Left lobe of liver (tissue), 2 donors: ENCODE measurements around the gene THRSP. TPM values are rescaled to one million over a fixed set of nuclear protein-coding genes. Genes with fewer than 3 reads are reported as not detected.
A peak's percentile ranks its signal among the peaks of the same experiment; 100 is the strongest.
"Not testable (repeated sequence)": the region's sequence is repeated elsewhere in the genome, so short reads cannot be mapped to it uniquely, and the experiment has no call there.

Source experiments
- ATAC-seq: fragments of 200-7000 bp; cut with Tn5 transposase; one replicate; pipeline ENCODE4 v1.9.1; 2020; ENCODE audit warnings: mild to moderate bottlenecking, moderate library complexity
- DNase-seq: peaks from one replicate; pipeline ENCODE4 v3.0.0-alpha.2; 2020; ENCODE audit warnings: low spot score
- total RNA-seq: library from RNA; stranded (reverse); gene quantifications from one replicate; pipeline ENCODE4 v1.2.1, GENCODE V29; 2021
- donor health status: DM: no; HTN: no; CAD: no; lungs with moderate emphysema.
- donor health status: DM: no; HTN: yes; CAD: no.

THRSP gene
- total RNA-seq, 1 donor from 2014 or later: 48.6 TPM

GRCh38 chr11:78085972-78086371, 22.3 kb downstream of the THRSP start:
- DNase-seq (no peak), ATAC-seq (no peak)

DNA sequence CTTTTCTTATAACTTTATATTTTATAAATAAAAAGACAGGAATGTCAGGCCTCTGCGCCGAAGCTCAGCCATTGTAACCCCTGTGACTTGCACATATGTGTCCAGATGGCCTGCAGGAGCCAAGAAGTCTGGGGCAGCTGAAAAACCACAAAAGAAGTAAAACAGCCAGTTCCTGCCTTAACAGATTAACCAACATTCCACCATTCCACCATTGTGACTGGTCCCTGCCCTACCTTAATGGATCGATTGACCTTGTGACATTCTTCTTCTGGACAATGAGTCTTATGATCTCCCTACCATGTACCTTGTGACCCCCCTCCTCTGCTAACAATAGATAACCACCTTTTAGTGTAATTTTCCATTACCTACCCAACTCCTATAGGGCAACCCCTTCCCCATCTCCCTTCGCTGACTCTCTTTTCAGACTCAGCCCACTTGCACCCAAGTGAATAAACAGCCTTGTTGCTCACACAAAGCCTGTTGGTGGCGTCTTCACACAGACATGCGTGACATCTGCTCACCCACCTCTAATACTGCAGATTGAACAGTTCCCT, 22.9 kb downstream of the THRSP start:
- DNase-seq, ATAC-seq: not testable (repeated sequence)

GRCh38 chr11:78094250-78094649, 30.6 kb downstream of the THRSP start:
- DNase-seq: no peak
- no peak for ATAC-seq

DNA sequence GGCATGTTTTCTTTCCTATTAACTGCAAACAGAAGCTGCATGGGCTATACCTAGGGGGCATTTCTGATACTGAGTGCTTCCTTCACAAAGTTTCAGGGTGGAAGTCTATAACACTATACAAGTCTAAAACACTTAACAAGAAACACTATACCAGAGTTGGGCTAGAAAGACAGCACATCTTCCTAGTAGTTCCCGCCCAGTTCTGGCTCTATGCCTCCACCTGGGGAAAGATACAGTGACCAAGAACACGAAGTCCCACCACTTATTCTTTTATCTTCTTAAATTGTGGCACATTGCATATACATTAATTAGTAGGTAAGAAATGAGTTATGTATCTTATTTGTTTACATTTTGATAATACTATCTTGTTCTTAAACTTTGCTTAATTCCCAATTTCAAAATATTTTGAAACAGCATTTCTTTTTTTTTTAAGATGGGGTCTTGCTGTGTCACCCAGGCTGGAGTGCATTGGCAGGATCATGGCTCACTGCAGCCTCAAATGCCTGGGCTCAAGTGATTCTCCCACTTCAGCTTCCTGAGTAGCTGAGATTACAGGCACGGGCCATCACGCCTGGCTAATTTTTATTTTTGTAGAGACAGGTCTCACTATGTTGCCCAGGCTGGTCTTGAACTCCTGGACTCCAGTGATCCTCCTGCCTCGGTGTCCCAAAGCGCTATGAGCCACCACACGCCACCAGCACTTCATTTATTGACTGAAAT, 34.2 kb downstream of the THRSP start:
- ATAC-seq: no peak
- DNase-seq: no peak

DNA sequence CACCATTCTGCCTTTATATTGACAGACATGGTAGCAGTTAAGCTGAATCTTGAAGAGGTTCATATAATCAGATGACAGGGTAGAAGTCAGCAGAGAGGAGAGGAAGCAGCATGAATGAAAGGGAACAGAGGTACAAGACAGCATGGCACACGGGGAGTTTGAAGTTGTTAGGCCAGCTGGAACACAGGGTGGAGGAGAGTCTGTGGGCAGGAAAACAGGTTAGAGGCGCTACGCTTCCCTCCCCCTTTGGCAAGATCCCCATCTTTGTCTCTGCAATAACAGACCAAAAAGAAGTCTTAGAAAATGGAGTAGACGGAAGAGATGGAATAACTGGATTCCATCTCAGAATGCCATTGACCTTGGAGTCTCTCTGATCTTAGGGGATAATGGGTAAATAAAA, 36.0 kb downstream of the THRSP start:
- no peak for ATAC-seq
- DNase-seq: no peak

DNA sequence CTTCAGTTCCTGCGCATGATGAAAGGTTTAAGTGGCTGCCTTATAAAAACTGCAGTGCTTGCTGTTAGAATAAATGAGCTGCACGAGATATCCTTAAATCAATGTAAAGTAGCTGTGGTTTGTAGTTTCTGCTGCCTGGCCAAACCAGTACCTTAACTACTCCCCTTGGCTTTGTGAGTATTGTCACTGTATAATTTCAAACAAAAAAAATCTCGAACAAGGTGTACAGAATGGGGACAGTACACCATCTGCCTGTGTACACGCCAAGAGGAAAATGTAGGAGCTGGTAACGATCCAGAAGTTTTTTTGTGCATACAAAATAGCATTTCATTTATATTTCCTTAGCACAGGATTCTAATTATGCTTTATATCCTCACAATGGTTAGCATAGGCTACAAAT, 36.6 kb downstream of the THRSP start:
- ATAC-seq (no peak), DNase-seq (no peak)

GRCh38 chr11:78100676-78101472, 37.2 kb downstream of the THRSP start:
- ATAC-seq (no peak), DNase-seq (no peak)

DNA sequence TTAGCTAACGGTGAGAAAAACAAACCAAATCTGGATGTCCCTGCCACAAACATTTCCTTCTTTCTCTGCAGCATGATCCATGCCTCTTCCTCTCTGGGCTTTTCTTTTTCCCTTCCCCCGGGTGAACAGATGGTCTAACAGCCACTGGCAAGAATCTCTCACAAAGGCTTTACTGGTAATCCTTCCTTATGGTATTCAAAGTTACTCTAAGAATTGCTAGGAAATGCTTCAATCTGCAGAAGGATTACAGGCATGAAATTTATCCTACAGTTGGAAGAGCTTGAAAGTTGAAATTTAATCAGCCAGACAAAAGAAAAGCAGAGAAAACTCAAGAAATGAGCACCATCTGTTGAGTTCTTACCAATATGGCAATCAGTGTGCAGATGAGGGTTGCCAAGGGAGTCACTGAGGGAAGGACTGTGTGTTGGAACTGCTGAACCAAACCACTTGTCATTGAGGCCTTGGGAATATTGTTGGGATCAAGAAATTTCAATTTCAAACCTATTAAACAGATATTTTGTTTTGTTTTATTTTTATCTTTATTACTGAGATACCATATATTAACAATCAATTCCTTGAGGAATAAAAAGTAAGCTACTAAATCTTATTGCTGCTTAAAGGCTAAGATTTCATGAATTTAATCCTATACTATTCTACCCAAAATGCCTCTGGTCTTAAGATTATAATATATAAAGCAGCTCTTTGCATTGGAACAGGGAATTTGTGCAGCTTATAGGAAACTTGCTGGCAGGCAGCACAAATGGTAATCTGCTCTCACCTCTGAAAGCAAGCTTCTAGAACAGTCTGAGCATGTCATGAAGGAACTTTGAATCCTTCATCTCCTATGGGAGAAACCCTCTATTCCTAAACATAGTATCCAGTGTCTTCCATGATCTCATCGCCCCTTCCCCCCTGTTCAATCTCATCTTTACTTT, 45.7 kb downstream of the THRSP start:
- ATAC-seq (no peak), DNase-seq (no peak)

DNA sequence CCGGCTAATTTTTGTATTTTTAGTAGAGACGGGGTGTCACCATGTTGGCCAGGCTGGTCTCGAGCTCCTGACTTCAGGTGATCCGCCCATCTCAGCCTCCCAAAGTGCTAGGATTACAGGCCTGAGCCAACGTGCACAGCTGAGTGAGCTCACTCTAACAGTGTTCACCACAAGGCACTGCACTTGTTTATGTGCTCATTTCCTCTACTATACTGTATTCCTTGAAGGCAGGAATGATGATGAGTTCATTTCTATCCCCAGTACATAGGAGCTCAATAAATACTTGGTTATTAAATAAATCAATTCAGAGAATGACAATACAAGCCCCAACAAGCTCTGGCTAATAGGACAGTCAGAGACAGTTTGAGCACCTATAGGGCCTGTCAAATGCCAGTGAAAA, 46.7 kb downstream of the THRSP start:
- no peak for DNase-seq
- ATAC-seq: no peak

GRCh38 chr11:78110830-78111229, 47.2 kb downstream of the THRSP start:
- no peak for ATAC-seq
- DNase-seq: no peak

DNA sequence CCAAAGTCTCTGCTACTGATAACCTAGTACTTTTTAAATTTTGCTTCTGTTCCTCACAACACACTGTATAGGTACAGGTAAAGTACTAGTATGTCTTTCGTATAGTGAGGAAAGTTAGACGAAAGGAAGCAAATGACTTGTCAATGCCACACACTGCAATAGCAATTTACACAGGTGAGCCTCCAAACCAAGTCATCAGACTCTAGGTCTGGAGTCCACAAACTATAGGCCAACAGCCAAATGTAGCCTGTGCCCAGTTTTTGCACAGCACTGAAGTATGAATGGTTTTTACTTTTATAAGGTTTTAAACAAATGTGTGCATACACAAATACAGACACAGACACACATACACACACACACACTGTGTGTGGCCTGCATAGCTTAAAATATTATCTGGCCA, 47.6 kb downstream of the THRSP start:
- DNase-seq: no peak
- ATAC-seq: peak; percentile 98

GRCh38 chr11:78112582-78113275, 49.1 kb downstream of the THRSP start:
- no peak for ATAC-seq

More at GRCh38 chr11:78112582-78113275, 49.1 kb downstream of the THRSP start:
- no peak for DNase-seq

Other genes with a start within 250 kb of the THRSP start
- 19.9 TPM for gene RSF1, start 243.1 kb upstream of the THRSP start, total RNA-seq
- gene AAMDC, start 242.7 kb upstream of the THRSP start, total RNA-seq: 18.5 TPM
- gene INTS4, start 69.2 kb upstream of the THRSP start, total RNA-seq: 10.1 TPM
- gene KCTD14, start 40.6 kb upstream of the THRSP start, total RNA-seq: 4.1 TPM
- 210 TPM for gene NDUFC2, start 16.0 kb downstream of the THRSP start, total RNA-seq
- gene ALG8, start 75.8 kb downstream of the THRSP start, total RNA-seq: 29.6 TPM
- gene KCTD21, start 124.8 kb downstream of the THRSP start, total RNA-seq: 12.5 TPM
- 7.8 TPM for gene USP35, start 125.1 kb downstream of the THRSP start, total RNA-seq